Activated CD4-positive, alpha-beta T cell treated with anti-CD3 and anti-CD28 coated beads for 4 hours (primary cell): ENCODE data around the gene ADGRL2.

Source experiments
- DNase-seq, 2 donors: peaks; one replicate each; pipeline ENCODE4 v3.0.0-alpha.2; 2020

The ADGRL2 gene

DNA sequence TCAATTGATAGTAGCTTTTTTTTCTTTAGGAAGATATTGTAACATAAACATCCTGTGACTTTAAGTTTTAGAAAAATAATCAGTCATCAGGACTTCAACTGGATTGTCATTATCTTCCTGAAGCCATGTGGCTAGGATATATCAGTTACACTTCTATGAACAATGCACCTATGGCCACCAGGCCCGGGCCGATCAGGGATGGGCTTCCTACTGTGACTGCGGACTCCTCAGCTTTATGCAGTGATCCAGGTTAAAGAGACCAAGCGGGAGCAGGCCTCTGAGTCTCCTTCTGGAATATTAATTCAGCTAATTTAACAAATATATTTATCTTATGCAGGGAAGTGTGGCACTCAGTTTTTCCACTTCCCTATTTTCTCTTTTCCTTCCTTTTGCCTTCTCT, 200.6 kb downstream of the ADGRL2 start:
- DNase-seq: no peak

DNA sequence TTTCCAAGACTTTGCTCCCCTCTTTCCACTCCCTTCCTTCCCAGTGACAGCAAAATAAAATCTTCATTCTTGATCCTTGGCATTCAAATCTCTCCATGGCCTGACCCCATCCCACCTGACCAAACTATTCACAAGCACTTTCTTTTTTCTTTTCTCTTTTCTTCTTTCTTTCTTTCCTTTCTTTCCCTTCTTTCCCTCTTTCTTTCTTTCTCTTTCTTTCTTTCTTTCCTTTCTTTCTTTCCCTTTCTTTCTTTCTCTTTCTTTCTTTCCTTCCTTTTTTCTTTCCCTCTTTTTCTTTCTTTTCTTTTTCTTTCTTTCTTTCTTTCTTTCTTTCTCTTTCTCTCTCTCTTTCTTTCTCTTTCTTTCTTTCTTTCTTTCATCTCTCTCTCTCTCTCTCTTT, 207.1 kb downstream of the ADGRL2 start:
- DNase-seq: no peak

DNA sequence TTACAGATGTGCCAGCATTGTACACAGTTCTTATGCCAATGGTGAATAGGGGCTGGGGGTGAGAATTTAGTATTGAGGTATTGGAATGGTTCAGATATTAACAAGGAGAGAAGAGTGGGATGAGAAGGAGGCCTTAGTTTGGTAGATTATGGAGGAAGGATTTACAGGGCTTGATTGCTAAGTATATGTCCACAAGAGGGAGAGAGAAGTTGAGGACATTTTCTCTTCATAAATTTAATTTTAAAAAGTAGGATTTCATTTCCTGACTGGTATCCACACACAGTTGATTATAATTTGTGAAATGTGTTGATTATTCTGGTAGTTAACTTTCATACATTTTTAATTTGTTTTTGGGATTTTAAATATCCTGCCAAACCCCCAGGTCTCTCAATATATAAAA, 213.0 kb downstream of the ADGRL2 start:
- no peak for DNase-seq

DNA sequence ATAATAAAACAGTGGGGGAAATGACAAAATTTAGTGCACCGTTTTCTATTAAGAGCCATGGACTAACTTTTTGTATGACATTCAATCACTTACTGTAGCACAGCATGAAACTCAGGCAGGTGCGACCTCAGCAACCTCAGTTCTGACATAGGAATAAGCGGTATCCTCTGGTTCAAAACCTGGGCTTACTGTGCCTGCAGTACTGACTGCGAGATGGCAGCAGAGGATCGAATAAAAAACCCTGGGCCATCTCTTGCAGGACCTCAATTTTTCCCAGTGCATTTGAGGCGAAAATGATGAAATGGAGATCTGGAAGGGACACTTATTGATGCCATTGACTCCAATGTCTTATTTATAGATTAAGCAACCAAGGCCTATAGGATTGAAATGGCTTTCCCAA, 214.7 kb downstream of the ADGRL2 start:
- no peak for DNase-seq

DNA sequence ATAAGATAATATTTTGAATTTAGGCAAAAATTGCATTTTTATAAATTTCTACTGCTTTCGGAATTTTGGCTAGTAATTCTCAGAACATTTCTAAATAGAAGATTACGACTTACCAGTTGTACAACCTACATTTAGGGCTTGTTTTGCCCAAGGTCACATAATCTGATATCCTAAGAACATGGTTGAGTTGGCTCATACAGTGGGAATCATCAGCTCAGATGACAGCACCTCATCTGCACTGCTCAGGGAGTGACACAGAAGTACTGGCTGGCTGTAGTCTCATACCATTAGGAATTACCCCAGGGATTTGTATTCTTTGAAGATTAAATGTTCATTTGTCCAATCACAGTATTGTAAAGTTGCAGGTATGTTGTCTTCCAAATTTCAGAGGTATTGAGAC, 217.6 kb downstream of the ADGRL2 start:
- no peak for DNase-seq

DNA sequence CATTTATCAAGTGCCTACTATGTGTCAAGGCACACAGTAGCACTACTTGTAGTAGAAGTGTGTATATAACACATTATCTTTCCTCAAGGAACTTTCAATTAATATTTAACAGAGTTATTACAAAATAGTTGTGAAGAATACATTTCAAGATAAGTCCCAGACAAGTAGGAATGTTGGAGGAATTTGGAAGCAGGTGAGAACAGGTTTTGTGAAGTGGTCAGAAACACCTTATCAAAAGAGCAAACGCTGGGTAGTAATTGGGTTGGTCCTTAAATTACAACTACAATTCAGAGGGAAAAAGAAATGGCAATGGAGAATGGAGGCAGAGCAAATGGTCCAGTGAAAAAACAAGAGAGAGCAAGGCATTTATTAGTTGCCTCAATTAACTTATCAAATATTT, 218.8 kb downstream of the ADGRL2 start:
- DNase-seq: no peak

DNA sequence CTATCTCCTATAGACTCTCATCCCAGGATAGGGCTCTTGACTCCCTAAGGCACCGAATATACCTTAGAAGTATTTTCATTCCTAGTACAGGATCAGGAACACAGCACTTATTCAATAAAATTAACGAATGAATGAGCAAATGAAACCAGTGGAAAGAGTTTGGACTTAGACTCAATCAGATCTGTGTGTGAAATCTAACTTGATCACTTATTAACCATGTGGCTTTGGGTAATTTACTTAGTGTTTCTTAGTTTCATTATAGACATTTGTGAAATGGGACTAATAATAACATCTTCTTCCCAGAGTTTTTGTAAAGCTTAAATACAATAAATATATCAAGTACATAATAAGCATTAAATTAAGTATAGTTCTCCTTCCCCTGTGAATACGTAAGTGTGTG, 230.1 kb downstream of the ADGRL2 start:
- no peak for DNase-seq

DNA sequence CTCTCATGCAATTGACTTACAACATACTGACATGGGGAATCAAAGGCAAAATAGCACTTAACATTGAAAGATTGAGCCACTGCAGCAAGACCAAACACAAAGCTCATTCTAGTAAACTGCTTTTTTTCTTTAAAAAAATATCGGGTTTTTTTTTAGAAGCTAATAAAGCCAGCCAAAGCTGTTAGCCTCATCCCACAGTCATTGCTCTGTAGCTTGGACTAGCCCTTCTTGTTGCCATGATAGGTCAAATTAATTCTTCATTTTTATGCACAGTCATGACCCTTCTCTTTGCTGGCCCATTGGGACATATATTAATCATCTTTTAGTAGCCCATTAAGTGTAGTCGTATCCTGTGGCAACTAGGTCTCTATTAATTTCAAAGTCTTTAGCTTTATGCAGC, 231.3 kb downstream of the ADGRL2 start:
- no peak for DNase-seq

DNA sequence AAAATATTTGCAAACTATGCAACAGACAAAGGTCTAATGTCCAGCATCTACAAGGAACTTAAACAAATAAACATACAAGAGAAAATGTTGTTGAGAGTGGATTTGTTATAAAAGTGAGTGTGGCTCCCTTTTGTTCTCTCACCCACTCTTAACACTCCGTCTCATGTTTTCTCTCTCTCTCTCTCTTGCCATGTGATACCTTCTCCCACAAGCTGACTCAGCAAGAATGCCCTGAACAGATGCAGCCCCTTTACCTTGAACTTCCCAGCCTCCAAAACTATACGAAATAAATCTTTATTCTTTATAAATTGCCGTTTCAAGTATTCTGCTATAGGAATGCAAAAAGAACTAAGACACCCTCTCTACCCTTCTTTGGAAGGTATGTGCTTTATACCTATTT, 234.1 kb downstream of the ADGRL2 start:
- no peak for DNase-seq
